B cell (primary cell): ENCODE results near the gene CDKN2D. TPM values are rescaled to one million over a fixed set of nuclear protein-coding genes. Genes with fewer than 3 reads are reported as not detected.
"Not testable (repeated sequence)": the region's sequence is repeated elsewhere in the genome, so short reads cannot be mapped to it uniquely, and the experiment has no call there.

ENCODE experiments used
- ATAC-seq: fragments of 200-7000 bp; cut with Tn5 transposase; one replicate; pipeline ENCODE4 v1.10.0; 2021; ENCODE audit warnings: low read depth, mild to moderate bottlenecking, moderate number of reproducible peaks, moderate library complexity
- CTCF ChIA-PET: fragments of 350-600 bp; sonication (Branson Sonifier 250); formaldehyde crosslinking; loops from one replicate; lab custom pipeline; 2021; ENCODE audit warnings: antibody characterized with exemption, inconsistent platforms; lab: Charles Lee
- POLR2A ChIA-PET: fragments of 350-600 bp; sonication (Branson Sonifier 250); formaldehyde crosslinking; loops from one replicate; lab custom pipeline; 2021; ENCODE audit warnings: antibody characterized with exemption; lab: Charles Lee
- DNase-seq: peaks from one replicate; pipeline ENCODE4 v3.0.0; 2013
- H2AFZ ChIP-seq: 2 replicates; pipeline ENCODE4 v1.6.1; 2012; ENCODE audit warnings: mild to moderate bottlenecking, low read depth, low read length; ENCODE audit not compliant: insufficient read depth, poor library complexity, severe bottlenecking
- H3K27ac ChIP-seq, 2 donors: 1 replicate in 1 of 2; 2 replicates in 1 of 2; pipeline ENCODE4 v1.5.1; 2012 to 2013; ENCODE audit warnings: low read length in 2 of 2, mild to moderate bottlenecking in 2 of 2, moderate library complexity in 1 of 2
- H3K27me3 ChIP-seq, 4 experiments: fragments of 200-600 bp in 1 of 4; sonication (generic) in 1 of 4; replicated peaks in 1 of 4; 1 replicate in 2 of 4; 2 replicates in 2 of 4; pipeline versions ENCODE4 v1.6.1 to v1.7.0; 2013 to 2016; ENCODE audit warnings: low read length in 3 of 4, mild to moderate bottlenecking in 2 of 4, mixed read lengths in 1 of 4, moderate library complexity in 1 of 4; ENCODE audit not compliant: insufficient read depth in 4 of 4, control insufficient read depth in 3 of 4; ENCODE audit errors: control extremely low read depth in 1 of 4
- H3K36me3 ChIP-seq, 2 experiments: replicated peaks in 1 of 2; 1 replicate in 1 of 2; 2 replicates in 1 of 2; pipeline versions ENCODE4 v1.6.1 to v1.7.1; 2013; ENCODE audit warnings: low read length in 1 of 2; ENCODE audit not compliant: insufficient read depth in 2 of 2, control insufficient read depth in 1 of 2; ENCODE audit errors: control extremely low read depth in 1 of 2, extremely low read depth in 1 of 2
- H3K4me1 ChIP-seq, 2 donors: fragments of 200-600 bp in 1 of 2; sonication (generic) in 1 of 2; 1 replicate in 1 of 2; 2 replicates in 1 of 2; pipeline versions ENCODE4 v1.5.1 to v1.6.1; 2013 to 2017; ENCODE audit warnings: low read length in 2 of 2; ENCODE audit not compliant: control insufficient read depth in 2 of 2, insufficient read depth in 2 of 2
- H3K4me2 ChIP-seq: replicated peaks from 2 replicates; pipeline ENCODE3; 2012; ENCODE audit warnings: mild to moderate bottlenecking, low read depth, low read length; ENCODE audit not compliant: poor library complexity, severe bottlenecking
- H3K4me3 ChIP-seq, 5 experiments: fragments of 200-600 bp in 1 of 5; sonication (generic) in 1 of 5; 1 replicate in 3 of 5; 2 replicates in 2 of 5; pipeline versions ENCODE4 v1.5.1 to v1.7.0; 2011 to 2016; ENCODE audit warnings: low read length in 4 of 5, mild to moderate bottlenecking in 4 of 5, low read depth in 2 of 5, control low read depth in 1 of 5, moderate library complexity in 1 of 5; ENCODE audit not compliant: insufficient read depth in 1 of 5; ENCODE audit errors: control extremely low read depth in 1 of 5, extremely low read depth in 1 of 5
- H3K79me2 ChIP-seq: fragments of 200-600 bp; sonication (generic); one replicate; pipeline ENCODE4 v1.6.0; 2016; ENCODE audit warnings: low read length; ENCODE audit not compliant: control insufficient read depth, insufficient read depth
- H3K9ac ChIP-seq: fragments of 200-600 bp; sonication (generic); 2 replicates; pipeline ENCODE4 v1.6.1; 2017; ENCODE audit warnings: mild to moderate bottlenecking, low read length, moderate library complexity
- H3K9me3 ChIP-seq, 3 donors: one replicate each; pipeline versions ENCODE4 v1.6.1 to v1.7.1; 2013; ENCODE audit warnings: low read length in 2 of 3; ENCODE audit not compliant: control insufficient read depth in 2 of 3, insufficient read depth in 1 of 3; ENCODE audit errors: control extremely low read depth in 1 of 3
- H4K20me1 ChIP-seq: 2 replicates; pipeline ENCODE4 v1.6.0; 2012; ENCODE audit warnings: mild to moderate bottlenecking, low read length; ENCODE audit not compliant: insufficient read depth, control insufficient read depth, poor library complexity, severe bottlenecking
- H3K27ac Mint-ChIP-seq: one replicate; pipeline ENCODE4 v1.8.0; 2021; ENCODE audit warnings: mixed read lengths
- H3K27me3 Mint-ChIP-seq: one replicate; pipeline ENCODE4 v1.8.0; 2021; ENCODE audit warnings: mixed read lengths
- H3K4me1 Mint-ChIP-seq: one replicate; pipeline ENCODE4 v1.8.0; 2021; ENCODE audit warnings: mixed read lengths
- H3K4me3 Mint-ChIP-seq: one replicate; pipeline ENCODE4 v1.8.0; 2021; ENCODE audit warnings: mixed read lengths
- H3K9me3 Mint-ChIP-seq: one replicate; pipeline ENCODE4 v1.8.0; 2022; ENCODE audit warnings: mixed read lengths; ENCODE audit not compliant: insufficient read depth
- CTCF ChIP-seq: fragments of 200-600 bp; IDR thresholded peaks from one replicate; pipeline ENCODE4 v1.8.0; 2022; ENCODE audit warnings: antibody characterized with exemption, mild to moderate bottlenecking
- EZH2 ChIP-seq: IDR thresholded peaks from 2 replicates; pipeline ENCODE4 v1.6.1; 2012; ENCODE audit warnings: borderline replicate concordance, low read depth, mild to moderate bottlenecking, moderate library complexity, low read length; ENCODE audit not compliant: insufficient read depth, poor library complexity, severe bottlenecking
- WGBS: methylation state at CpG from one replicate; pipeline ENCODE4 v1.1.5; 2013; ENCODE audit warnings: missing lambda C conversion rate; ENCODE audit not compliant: insufficient coverage; 5-methylcytosine and 5-hydroxymethylcytosine counted together
- intact Hi-C: fragments of 100-400 bp; cut with micrococcal nuclease; formaldehyde crosslinking; loops from one replicate; pipeline ENCODE4 v1.10.0; 2022
- polyA plus RNA-seq: library from polyadenylated mRNA; depleted of rRNA; stranded (reverse); fragments of >200 nt; gene quantifications from 2 replicates; pipeline ENCODE4 v1.2.3, GENCODE V29; 2012
- total RNA-seq, 2 donors: library from RNA; stranded (reverse); fragments of 120-200 nt in 1 of 2; gene quantifications; 1 replicate in 1 of 2; 2 replicates in 1 of 2; pipeline versions ENCODE4 v1.2.3 to v1.2.4, GENCODE V29; 2013 to 2022

Gene CDKN2D
- total and polyA plus RNA-seq, 2 donors (not counting 1 experiment from before 2014, with no cell fraction given): 38.4 to 122 TPM

DNA sequence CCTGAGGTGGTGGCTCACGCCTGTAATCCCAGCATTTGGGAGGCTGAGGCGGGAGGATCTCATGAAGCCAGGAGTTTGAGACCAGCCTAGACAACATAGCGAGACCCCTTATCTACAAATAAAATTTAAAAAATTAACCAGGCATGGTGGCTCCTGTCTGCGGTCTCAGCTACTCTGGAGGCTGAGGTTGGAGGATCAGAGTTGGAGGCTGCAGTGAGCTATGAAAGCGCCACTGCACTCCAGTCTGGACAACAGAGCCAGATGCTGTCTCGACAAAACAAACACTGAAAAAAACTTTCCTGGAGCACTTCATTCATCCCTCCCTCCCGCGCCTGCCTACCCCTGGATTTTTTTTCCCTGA lies 25.7 kb downstream of the CDKN2D start:
- POLR2A ChIA-PET: interaction anchor here (0.7 to 1.8 kb wide), 9 partner anchors 10 to 115 kb away, joined by 3 to 8 read pairs (median 4); partner anchors contain the start of gene KRI1
- 60% methylated on average over 6 of the region's 8 CpGs for WGBS
- H3K4me1 ChIP-seq: peaks cover 12 to 19% of the 10 kb centered on the region in 2 donors
- peak overlapping the region; percentile 98 for H2AFZ ChIP-seq
- H3K36me3 ChIP-seq: peaks cover 0 to 6% of the 10 kb centered on the region in 2 experiments
- no peaks in the 10 kb centered on the region for H3K9me3 ChIP-seq
- peaks cover 12% of the 10 kb centered on the region for H3K27me3 Mint-ChIP-seq
- DNase-seq (no peak), ATAC-seq (no peak)
- H3K9ac ChIP-seq: peak overlapping the region; percentile 94
- H3K27ac ChIP-seq: peak overlapping the region in 1 of 2 donors; percentile 34
- H3K27ac Mint-ChIP-seq: peak overlapping the region; percentile 83
- peak overlapping the region; percentile 91 for H3K4me2 ChIP-seq
- H3K27me3 ChIP-seq: peaks cover 0 to 11% (median 0%) of the 10 kb centered on the region in 4 experiments
- intact Hi-C loops: loop anchor here (1.0 to 5.0 kb wide), 4 partner anchors 23 to 140 kb away; partner anchors contain the start of genes CDC37 and KRI1
- peaks cover 12% of the 10 kb centered on the region for H4K20me1 ChIP-seq
- H3K9me3 Mint-ChIP-seq: no peaks in the 10 kb centered on the region
- peaks cover 29% of the 10 kb centered on the region for H3K79me2 ChIP-seq
- H3K4me1 Mint-ChIP-seq: peaks cover 16% of the 10 kb centered on the region
- H3K4me3 Mint-ChIP-seq: peak overlapping the region; percentile 87
- CTCF ChIA-PET: interaction anchor here (0.7 to 5.3 kb wide), 14 partner anchors 10 to 156 kb away, joined by 3 to 73 read pairs (median 5); partner anchors contain the start of genes CDKN2D and KRI1
- TF ChIP-seq CTCF (no peak), EZH2 (no peak)
- peak overlapping the region in 4 of 5 experiments; percentile 55 to 88 (median 78) for H3K4me3 ChIP-seq

DNA sequence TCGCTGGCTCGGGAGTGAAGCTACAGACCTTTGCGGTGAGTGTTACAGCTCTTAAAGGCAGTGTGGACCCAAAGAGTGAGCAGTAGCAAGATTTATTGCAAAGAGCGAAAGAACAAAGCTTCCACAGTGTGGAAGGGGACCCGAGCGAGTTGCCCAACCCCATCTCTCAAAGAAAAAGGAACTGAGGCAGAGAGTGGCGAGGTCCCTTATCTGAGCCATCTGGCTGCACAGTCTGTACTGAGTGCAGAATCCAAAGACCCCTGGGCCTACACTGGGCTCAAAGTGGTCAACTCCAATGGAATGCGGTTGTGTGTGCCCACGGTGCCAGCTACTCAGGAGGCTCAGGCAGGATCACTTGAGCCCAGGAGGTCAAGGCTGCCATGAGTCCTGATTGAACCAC lies 29.8 kb downstream of the CDKN2D start:
- H3K4me1 ChIP-seq, POLR2A ChIA-PET, H4K20me1 ChIP-seq, H3K4me3 ChIP-seq, H3K27ac ChIP-seq, H3K27ac Mint-ChIP-seq, ATAC-seq, H3K4me1 Mint-ChIP-seq, H3K9me3 ChIP-seq, H3K36me3 ChIP-seq, H3K9me3 Mint-ChIP-seq, H2AFZ ChIP-seq, H3K4me2 ChIP-seq, H3K79me2 ChIP-seq, intact Hi-C loops, DNase-seq, H3K4me3 Mint-ChIP-seq, H3K9ac ChIP-seq: not testable (repeated sequence)
- H3K27me3 Mint-ChIP-seq: peaks cover 16% of the 10 kb centered on the region
- CTCF ChIA-PET: interaction anchor here (0.8 to 5.3 kb wide), 2 partner anchors 33 to 133 kb away, joined by 3 to 73 read pairs; no protein-coding TSS in a partner anchor
- H3K27me3 ChIP-seq: peaks cover 0 to 16% (median 1%) of the 10 kb centered on the region in 4 experiments
- 11% methylated on average over 6 of the region's 9 CpGs for WGBS
